PC-9 (cell line): ENCODE data around the gene RCSD1.

Source experiments
- EZH2 ChIP-seq: fragments of 200-600 bp; sonication (generic); IDR thresholded peaks from 2 replicates; pipeline ENCODE4 v1.8.0; 2017; ENCODE audit warnings: antibody characterized with exemption, low read depth
- TF ChIP-seq, protein P1 (sequence below): fragments of 200-600 bp; sonication (generic); conservative IDR thresholded peaks from 2 replicates; pipeline ENCODE4 v1.6.1; 2017; ENCODE audit warnings: mixed run types, antibody characterized with exemption, mild to moderate bottlenecking, moderate library complexity

DNA sequence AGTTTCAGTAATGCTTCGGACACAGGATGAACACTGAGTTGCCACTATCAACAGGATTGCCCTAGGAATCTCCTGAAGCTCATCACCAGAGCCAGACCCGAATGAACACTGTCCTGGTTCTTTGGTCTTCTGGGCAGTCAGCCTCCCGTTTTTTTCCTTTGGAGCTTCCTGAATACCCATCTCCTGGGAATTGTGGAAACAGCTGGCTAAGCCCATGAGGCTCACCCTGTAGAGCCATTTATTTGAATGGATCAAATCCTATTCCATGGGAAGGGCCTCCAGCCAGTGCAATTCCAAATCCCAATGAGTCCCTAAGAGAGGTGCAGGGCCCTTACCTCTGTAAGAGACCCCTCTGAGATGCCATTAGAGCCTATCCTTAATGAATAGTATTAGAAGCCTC, 5.9 kb downstream of the RCSD1 start:
- TF ChIP-seq, protein P1, sequence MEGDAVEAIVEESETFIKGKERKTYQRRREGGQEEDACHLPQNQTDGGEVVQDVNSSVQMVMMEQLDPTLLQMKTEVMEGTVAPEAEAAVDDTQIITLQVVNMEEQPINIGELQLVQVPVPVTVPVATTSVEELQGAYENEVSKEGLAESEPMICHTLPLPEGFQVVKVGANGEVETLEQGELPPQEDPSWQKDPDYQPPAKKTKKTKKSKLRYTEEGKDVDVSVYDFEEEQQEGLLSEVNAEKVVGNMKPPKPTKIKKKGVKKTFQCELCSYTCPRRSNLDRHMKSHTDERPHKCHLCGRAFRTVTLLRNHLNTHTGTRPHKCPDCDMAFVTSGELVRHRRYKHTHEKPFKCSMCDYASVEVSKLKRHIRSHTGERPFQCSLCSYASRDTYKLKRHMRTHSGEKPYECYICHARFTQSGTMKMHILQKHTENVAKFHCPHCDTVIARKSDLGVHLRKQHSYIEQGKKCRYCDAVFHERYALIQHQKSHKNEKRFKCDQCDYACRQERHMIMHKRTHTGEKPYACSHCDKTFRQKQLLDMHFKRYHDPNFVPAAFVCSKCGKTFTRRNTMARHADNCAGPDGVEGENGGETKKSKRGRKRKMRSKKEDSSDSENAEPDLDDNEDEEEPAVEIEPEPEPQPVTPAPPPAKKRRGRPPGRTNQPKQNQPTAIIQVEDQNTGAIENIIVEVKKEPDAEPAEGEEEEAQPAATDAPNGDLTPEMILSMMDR: no peak
- TF ChIP-seq EZH2: no peak
